Fibroblast of mammary gland (primary cell): Measurements from ENCODE around the gene TRMT1L.

ENCODE experiments used
- DNase-seq: peaks from one replicate; pipeline ENCODE4 v3.0.0-alpha.2; 2010; ENCODE audit warnings: low read depth
- H3K4me3 ChIP-seq: 2 replicates; pipeline ENCODE4 v1.5.1; 2011; ENCODE audit warnings: low read depth, mild to moderate bottlenecking, low read length, moderate library complexity; ENCODE audit not compliant: control insufficient read depth
- TF ChIP-seq, protein P1 (sequence below): conservative IDR thresholded peaks from 2 replicates; pipeline ENCODE4 v1.5.1; 2011; ENCODE audit warnings: low read depth, low read length, inconsistent platforms; ENCODE audit not compliant: control insufficient read depth, insufficient read depth

The TRMT1L gene

DNA sequence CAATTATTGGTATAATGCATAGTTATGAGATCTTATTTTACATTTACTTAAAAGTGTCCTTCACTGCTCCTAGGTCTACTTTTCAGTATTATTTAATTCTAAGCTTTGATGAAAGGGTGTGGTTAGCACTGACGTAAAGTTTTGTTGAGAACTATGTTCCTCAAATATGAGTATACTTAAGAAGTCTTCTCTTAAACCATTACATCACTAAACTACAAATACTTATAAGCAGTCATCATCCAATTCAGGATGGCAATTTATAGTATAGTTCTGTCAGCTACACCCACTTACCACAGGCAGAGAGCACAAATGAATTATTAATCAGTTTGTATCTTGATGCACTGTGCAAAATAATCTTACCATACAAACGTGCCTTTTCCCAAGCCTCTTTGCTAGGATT lies 27.0 kb downstream of the TRMT1L start:
- DNase-seq: no peak
- TF ChIP-seq, protein P1, sequence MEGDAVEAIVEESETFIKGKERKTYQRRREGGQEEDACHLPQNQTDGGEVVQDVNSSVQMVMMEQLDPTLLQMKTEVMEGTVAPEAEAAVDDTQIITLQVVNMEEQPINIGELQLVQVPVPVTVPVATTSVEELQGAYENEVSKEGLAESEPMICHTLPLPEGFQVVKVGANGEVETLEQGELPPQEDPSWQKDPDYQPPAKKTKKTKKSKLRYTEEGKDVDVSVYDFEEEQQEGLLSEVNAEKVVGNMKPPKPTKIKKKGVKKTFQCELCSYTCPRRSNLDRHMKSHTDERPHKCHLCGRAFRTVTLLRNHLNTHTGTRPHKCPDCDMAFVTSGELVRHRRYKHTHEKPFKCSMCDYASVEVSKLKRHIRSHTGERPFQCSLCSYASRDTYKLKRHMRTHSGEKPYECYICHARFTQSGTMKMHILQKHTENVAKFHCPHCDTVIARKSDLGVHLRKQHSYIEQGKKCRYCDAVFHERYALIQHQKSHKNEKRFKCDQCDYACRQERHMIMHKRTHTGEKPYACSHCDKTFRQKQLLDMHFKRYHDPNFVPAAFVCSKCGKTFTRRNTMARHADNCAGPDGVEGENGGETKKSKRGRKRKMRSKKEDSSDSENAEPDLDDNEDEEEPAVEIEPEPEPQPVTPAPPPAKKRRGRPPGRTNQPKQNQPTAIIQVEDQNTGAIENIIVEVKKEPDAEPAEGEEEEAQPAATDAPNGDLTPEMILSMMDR: no peak
- H3K4me3 ChIP-seq: no peak overlapping the region

DNA sequence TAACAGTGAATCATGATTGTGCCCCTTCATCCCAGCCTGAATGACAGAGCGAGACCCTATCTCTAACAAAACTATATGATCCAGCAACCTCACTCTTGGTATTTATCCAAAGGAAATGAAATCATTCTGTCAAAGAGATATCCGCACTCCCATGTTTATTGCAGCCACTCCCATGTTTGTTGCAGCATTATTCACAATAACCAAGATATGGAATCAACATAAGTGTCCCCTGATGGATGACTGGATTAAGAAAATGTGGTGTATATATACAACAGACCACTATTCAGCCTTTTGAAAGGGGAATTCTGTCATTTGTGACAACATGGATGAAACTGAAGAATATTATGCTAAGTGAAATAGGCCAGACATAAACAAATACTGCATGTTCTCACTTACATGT lies 44.4 kb downstream of the TRMT1L start:
- no peak for DNase-seq
- no peak overlapping the region for H3K4me3 ChIP-seq
- TF ChIP-seq, protein P1: no peak

DNA sequence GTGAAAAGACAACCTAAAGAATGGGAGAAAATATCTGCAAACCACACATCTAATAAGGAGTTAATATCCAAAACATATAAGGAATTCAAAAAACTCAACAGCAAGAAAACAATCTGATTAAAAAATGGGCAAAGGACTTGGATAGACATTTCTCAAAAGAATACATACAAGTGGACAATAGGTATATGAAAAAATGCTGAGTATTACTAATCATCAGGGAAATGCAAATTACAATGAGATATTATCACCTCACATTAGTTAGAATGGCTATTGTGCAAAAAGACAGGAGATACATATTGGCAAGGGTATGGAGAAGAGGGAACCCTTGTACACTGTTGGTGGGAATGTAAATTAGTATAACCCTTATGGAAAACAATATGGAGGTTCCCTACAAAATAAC lies 44.9 kb downstream of the TRMT1L start:
- no peak for DNase-seq
- TF ChIP-seq, protein P1: no peak
- no peak overlapping the region for H3K4me3 ChIP-seq

DNA sequence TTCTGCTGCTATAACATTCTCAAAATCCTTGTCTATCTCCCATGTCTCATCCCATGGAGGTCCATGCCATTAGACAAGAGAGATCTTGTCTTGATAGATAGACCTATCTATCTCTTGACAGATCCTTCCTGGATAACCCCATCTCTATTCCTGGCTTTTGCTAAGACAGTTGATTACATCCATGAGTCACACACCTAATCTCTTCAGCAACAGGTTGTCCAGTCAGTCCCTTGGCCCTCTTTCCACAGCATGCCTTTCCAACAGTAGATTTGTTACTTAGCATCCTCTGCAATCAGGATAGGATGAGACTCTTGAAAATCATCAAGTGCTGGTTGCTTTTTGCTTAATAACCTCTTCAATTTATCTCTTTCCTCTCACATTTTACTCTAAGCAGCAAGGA lies 46.6 kb downstream of the TRMT1L start:
- H3K4me3 ChIP-seq: no peak overlapping the region
- TF ChIP-seq, protein P1: no peak
- no peak for DNase-seq

DNA sequence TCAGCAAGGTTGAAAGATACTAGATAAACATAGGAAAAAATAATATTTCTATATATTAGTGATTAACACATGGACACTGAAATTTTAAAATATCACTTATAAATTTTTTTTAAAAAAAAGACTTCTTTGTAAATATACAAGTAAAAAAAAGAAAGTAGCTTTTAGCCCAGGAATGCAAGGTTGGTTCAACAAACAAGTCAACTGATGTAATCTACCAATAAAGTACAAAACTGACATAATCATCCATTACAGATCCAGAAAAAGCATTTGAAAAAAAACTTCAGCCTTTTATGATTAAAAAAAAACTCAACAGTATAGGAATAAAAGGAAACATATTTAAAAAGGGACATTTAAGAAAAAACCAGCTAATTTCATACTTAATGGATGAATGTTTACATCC lies 48.4 kb downstream of the TRMT1L start:
- DNase-seq: peak; percentile 25
- H3K4me3 ChIP-seq: no peak overlapping the region
- TF ChIP-seq, protein P1: no peak

DNA sequence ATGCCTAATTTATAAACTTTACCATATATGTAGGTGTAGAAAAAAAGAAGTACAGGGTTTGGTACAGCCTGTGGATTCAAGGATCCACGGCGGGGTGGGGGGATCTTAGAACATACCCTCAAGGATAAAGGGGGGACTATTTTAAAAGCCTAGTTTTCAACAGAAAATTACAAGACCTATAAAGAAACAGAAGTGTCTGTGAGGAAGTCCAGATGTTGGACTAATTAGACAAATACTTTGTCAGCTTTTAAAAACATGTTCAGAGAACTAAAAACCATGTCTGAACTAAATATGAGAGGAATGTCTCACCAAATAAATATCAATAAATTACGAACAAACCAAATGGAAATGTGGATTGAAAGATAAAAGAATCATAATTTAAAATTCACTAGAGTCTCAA lies 51.6 kb downstream of the TRMT1L start:
- H3K4me3 ChIP-seq: no peak overlapping the region
- TF ChIP-seq, protein P1: no peak
- no peak for DNase-seq

DNA sequence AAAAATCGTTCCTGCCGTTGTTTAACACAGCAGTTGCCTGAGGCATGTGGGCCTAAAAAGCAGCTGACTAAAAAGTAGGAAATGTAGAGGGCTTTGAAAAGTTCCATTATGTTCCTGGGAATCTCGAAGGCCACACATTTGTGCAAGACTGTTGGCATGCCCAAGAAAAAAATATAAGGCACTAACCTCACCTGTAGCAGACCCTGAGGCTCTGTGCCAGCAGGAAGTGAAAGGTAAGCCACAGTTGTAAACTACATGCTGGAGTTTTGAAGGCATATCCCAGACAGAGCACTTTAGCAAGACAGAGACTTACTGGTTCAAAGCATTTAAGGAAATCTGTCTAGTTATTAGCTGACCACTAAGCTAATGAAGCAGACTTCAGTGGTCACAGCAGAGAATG lies 52.7 kb downstream of the TRMT1L start:
- no peak overlapping the region for H3K4me3 ChIP-seq
- DNase-seq: no peak
- TF ChIP-seq, protein P1: no peak
